PC-3 (cell line): ENCODE measurements around the gene ACAN.

ENCODE experiments used
- CTCF ChIP-seq: fragments of 300-600 bp; sonication (generic); conservative IDR thresholded peaks from 2 replicates; pipeline ENCODE4 v1.5.1; 2017; ENCODE audit warnings: antibody characterized with exemption, low read depth, mild to moderate bottlenecking, low read length
- EZH2 ChIP-seq: fragments of 300-600 bp; sonication (generic); IDR thresholded peaks from one replicate; pipeline ENCODE4 v1.6.1; 2017; ENCODE audit warnings: antibody characterized with exemption, mild to moderate bottlenecking, low read length; ENCODE audit not compliant: unreplicated experiment
- EZH2phosphoT487 ChIP-seq: fragments of 300-600 bp; sonication (generic); IDR thresholded peaks from 2 replicates; pipeline ENCODE4 v1.6.1; 2018; ENCODE audit warnings: mild to moderate bottlenecking, antibody characterized with exemption, low read length, borderline replicate concordance

GRCh38 chr15:88900982-88901418 lies 97.8 kb downstream of the ACAN start:
- TF ChIP-seq CTCF (no peak), EZH2 (no peak), EZH2phosphoT487 (no peak)
